Panc1 (cell line): ENCODE data around the gene BBS9. TPM values are rescaled to one million over a fixed set of nuclear protein-coding genes. Genes with fewer than 3 reads are reported as not detected.

ENCODE experiments used
- ATAC-seq: fragments of 200-7000 bp; cut with Tn5 transposase; 2 replicates; pipeline ENCODE4 v1.9.1; 2020; ENCODE audit warnings: mild to moderate bottlenecking, moderate library complexity
- BruUV-seq: library from RNA; stranded (reverse); fragments of 400-500 nt; replicated peaks from 2 replicates; lab custom pipeline; 2021; lab: Mats Ljungman, UMichigan
- CTCF ChIA-PET: fragments of 300-600 bp; sonication (Branson Sonifier 250); formaldehyde crosslinking; loops from one replicate; lab custom pipeline; 2022; ENCODE audit warnings: antibody characterized with exemption; lab: Charles Lee
- POLR2A ChIA-PET: fragments of 300-600 bp; sonication (Branson Sonifier 250); formaldehyde crosslinking; loops from one replicate; lab custom pipeline; 2022; ENCODE audit warnings: antibody characterized with exemption; lab: Charles Lee
- DNase-seq: peaks from one replicate; pipeline ENCODE4 v3.0.0-alpha.2; 2010; ENCODE audit warnings: low read depth, low spot score
- H3K27ac ChIP-seq: 2 replicates; pipeline ENCODE4 v1.5.1; 2011; ENCODE audit warnings: mild to moderate bottlenecking, low read length, inconsistent platforms
- H3K27me3 ChIP-seq: fragments of 200-500 bp; sonication (Bioruptor generic); 2 replicates; pipeline ENCODE4 v1.6.0; 2014; ENCODE audit warnings: low read length, inconsistent platforms; ENCODE audit not compliant: control insufficient read depth, insufficient read depth
- H3K36me3 ChIP-seq: fragments of 200-500 bp; sonication (Bioruptor generic); 2 replicates; pipeline ENCODE4 v1.5.1; 2014; ENCODE audit warnings: inconsistent platforms, mild to moderate bottlenecking, low read length, moderate library complexity; ENCODE audit not compliant: control insufficient read depth, insufficient read depth
- H3K4me1 ChIP-seq: 2 replicates; pipeline ENCODE4 v1.5.1; 2011; ENCODE audit warnings: inconsistent platforms, mild to moderate bottlenecking, low read length, moderate library complexity; ENCODE audit not compliant: control insufficient read depth, insufficient read depth
- H3K4me3 ChIP-seq, 2 experiments: 2 replicates each; pipeline ENCODE4 v1.5.1; 2011 to 2012; ENCODE audit warnings: low read depth in 2 of 2, low read length in 2 of 2, mild to moderate bottlenecking in 2 of 2, inconsistent platforms in 1 of 2, moderate library complexity in 1 of 2
- H3K9me3 ChIP-seq: fragments of 200-500 bp; sonication (Bioruptor generic); 2 replicates; pipeline ENCODE4 v1.5.1; 2014; ENCODE audit warnings: low read depth, mild to moderate bottlenecking, inconsistent platforms, low read length, moderate library complexity; ENCODE audit not compliant: control insufficient read depth, insufficient read depth
- CTCF ChIP-seq: fragments of 450-650 bp; IDR thresholded peaks from 2 replicates; pipeline ENCODE4 v1.5.1; 2017; ENCODE audit warnings: mild to moderate bottlenecking
- POLR2AphosphoS5 ChIP-seq: IDR thresholded peaks from 2 replicates; pipeline ENCODE4 v1.6.1; 2012; ENCODE audit warnings: mild to moderate bottlenecking, low read depth, low read length, moderate library complexity
- REST ChIP-seq, 2 experiments: IDR thresholded peaks; 2 replicates each; pipeline ENCODE4 v1.6.1; 2011 to 2012; ENCODE audit warnings: low read depth in 2 of 2, control low read depth in 1 of 2, low read length in 1 of 2, mild to moderate bottlenecking in 1 of 2, moderate library complexity in 1 of 2; ENCODE audit not compliant: insufficient read depth in 1 of 2
- SIN3A ChIP-seq: IDR thresholded peaks from 2 replicates; pipeline ENCODE4 v1.6.1; 2012; ENCODE audit warnings: low read depth, mild to moderate bottlenecking, low read length, moderate library complexity, borderline replicate concordance; ENCODE audit not compliant: insufficient read depth
- TCF7L2 ChIP-seq: IDR thresholded peaks from 2 replicates; pipeline ENCODE4 v1.6.1; 2011; ENCODE audit warnings: mild to moderate bottlenecking, low read depth, low read length, inconsistent platforms
- in situ Hi-C: cut with HindIII; loops from 2 replicates; pipeline ENCODE4 v1.10.0; 2016; ENCODE audit warnings: low sequenced_read_pairs, low pct_unique_long_range_greater_than_20kb
- intact Hi-C: fragments of 100-400 bp; cut with micrococcal nuclease; formaldehyde crosslinking; loops from one replicate; pipeline ENCODE4 v1.10.0; 2022; ENCODE audit not compliant: unreplicated experiment
- total RNA-seq: library from RNA; stranded (reverse); gene quantifications from one replicate; pipeline ENCODE4 v1.2.1, GENCODE V29; 2021; ENCODE audit not compliant: unreplicated experiment

The BBS9 gene
- total RNA-seq, 1 experiment from 2014 or later: 6.9 TPM

DNA sequence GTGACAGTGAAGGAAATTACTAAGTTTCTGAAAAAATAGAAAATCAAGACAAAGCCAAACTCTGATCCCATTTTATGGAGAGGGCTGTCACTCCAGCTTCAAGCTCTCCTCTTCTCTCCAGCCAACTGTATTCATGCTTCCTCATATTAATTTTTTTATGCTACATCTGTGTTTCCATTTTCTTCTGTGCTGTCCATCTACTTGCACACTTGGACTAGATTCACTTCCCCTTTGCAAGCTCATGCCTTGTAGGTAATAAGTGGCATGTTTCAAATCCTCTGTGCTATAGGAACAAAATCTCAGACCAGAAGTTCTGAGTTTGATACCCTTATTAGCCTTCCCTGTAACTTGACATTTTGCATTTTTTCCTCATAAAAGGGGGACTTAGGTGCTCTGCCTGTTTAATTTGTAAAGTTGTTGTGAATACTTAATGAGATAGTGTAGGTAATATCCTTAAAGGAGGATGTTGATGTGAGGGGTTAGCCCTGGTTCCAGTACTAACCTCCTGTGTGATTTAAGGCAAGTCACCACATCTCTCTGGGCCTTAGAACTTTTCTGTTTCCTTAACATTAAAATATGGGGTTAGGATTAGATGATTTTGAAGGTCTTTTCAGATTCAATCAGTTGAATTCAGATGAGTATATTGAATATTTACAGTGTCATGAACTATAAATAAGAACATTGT is 358.8 kb downstream of the BBS9 start:
- no peak for ATAC-seq
- ChIA-PET CTCF (interaction anchor here (0.6 kb wide), 1 partner anchor 1249 kb away, joined by 3 read pairs; no protein-coding TSS in a partner anchor), POLR2A (no interaction called here)
- no peak for DNase-seq
- in situ Hi-C loops: no loop called here
- Histone ChIP-seq H3K4me3 (no peak overlapping the region), H3K4me1 (no peaks in the 10 kb centered on the region), H3K27me3 (no peaks in the 10 kb centered on the region), H3K9me3 (no peaks in the 10 kb centered on the region), H3K36me3 (no peaks in the 10 kb centered on the region), H3K27ac (no peak overlapping the region)
- intact Hi-C loops: no loop called here
- TF ChIP-seq POLR2AphosphoS5: no peak
- TF ChIP-seq REST (IDR thresholded peaks at IDR 0.05; ENCODE audit: insufficient read depth in 1 of 2, low read depth in 2 of 2, low read length in 1 of 2): no peak
- no peak for TF ChIP-seq TCF7L2
- no peak for TF ChIP-seq CTCF
- BruUV-seq: no TSS peak

DNA sequence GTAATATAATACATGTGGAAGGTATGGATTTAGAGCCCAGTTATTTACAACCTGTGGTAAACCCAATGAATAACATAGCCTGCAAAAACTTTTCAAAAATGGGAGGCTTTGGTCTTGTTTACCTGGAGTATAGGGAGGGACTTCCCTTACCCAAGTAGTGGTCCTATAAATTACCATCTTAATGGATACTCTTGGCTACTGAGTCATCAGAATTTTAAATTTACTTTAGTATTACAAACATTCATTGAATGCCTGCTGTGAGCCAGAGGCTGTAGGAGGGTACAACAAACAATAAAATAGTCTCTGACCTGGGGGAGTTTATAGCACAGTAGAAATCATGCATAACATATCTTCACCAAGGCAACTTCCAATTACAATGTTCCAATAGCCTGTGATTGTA is 365.1 kb downstream of the BBS9 start:
- ATAC-seq (0 out of 2 replicates have a peak, but pooled peaks have one; percentile 45), DNase-seq (no peak)
- intact Hi-C loops: no loop called here
- H3K9me3 ChIP-seq: no peaks in the 10 kb centered on the region
- no peak overlapping the region for H3K4me3 ChIP-seq
- ChIA-PET CTCF (no interaction called here), POLR2A (no interaction called here)
- no peak overlapping the region for H3K27ac ChIP-seq
- in situ Hi-C loops: no loop called here
- no TSS peak for BruUV-seq
- no peaks in the 10 kb centered on the region for H3K27me3 ChIP-seq
- TF ChIP-seq REST (IDR thresholded peaks at IDR 0.05; ENCODE audit: insufficient read depth in 1 of 2, low read depth in 2 of 2, low read length in 1 of 2): no peak
- no peak for TF ChIP-seq CTCF
- TF ChIP-seq TCF7L2: no peak
- TF ChIP-seq SIN3A: no peak
- no peak for TF ChIP-seq POLR2AphosphoS5
- H3K4me1 ChIP-seq: no peaks in the 10 kb centered on the region; the same call in 1 of the 2 replicates
- H3K36me3 ChIP-seq: no peaks in the 10 kb centered on the region
